MM.1S (cell line): ENCODE results near the gene ADAM11.

ENCODE experiments used
- DNase-seq: peaks from one replicate; pipeline ENCODE4 v3.0.0-alpha.2; 2015
- H2AFZ ChIP-seq: fragments of 300-600 bp; sonication (generic); 2 replicates; pipeline ENCODE4 v1.6.0; 2016; ENCODE audit warnings: antibody characterized with exemption, low read length
- H3F3A ChIP-seq: fragments of 300-600 bp; sonication (generic); 2 replicates; pipeline ENCODE4 v1.6.1; 2016; ENCODE audit warnings: mild to moderate bottlenecking, antibody characterized with exemption, low read length, moderate library complexity, mixed read lengths; ENCODE audit not compliant: insufficient read depth
- H3K27ac ChIP-seq: fragments of 300-600 bp; sonication (generic); 2 replicates; pipeline ENCODE4 v1.5.1; 2016; ENCODE audit warnings: mild to moderate bottlenecking, low read length
- H3K27me3 ChIP-seq: fragments of 300-600 bp; sonication (generic); replicated peaks from 2 replicates; pipeline ENCODE4 v1.6.0; 2016; ENCODE audit warnings: low read length; ENCODE audit not compliant: insufficient read depth
- H3K36me3 ChIP-seq: fragments of 300-600 bp; sonication (generic); replicated peaks from 2 replicates; pipeline ENCODE4 v1.6.1; 2016; ENCODE audit warnings: mild to moderate bottlenecking, low read length, mixed read lengths; ENCODE audit not compliant: insufficient read depth
- H3K4me1 ChIP-seq: fragments of 300-600 bp; sonication (generic); 2 replicates; pipeline ENCODE4 v1.6.1; 2016; ENCODE audit warnings: low read length, mixed read lengths
- H3K4me2 ChIP-seq: fragments of 300-600 bp; sonication (generic); 2 replicates; pipeline ENCODE4 v1.6.0; 2016; ENCODE audit warnings: low read depth, low read length
- H3K4me3 ChIP-seq: fragments of 300-600 bp; sonication (generic); 2 replicates; pipeline ENCODE4 v1.5.1; 2016; ENCODE audit warnings: low read length, mixed read lengths
- H3K79me2 ChIP-seq: fragments of 300-600 bp; sonication (generic); 2 replicates; pipeline ENCODE4 v1.6.1; 2016; ENCODE audit warnings: mixed run types, low read length, mixed read lengths
- H3K9ac ChIP-seq: fragments of 300-600 bp; sonication (generic); 2 replicates; pipeline ENCODE4 v1.6.1; 2016; ENCODE audit warnings: low read length, mixed read lengths
- H3K9me2 ChIP-seq: fragments of 300-600 bp; sonication (generic); replicated peaks from 2 replicates; pipeline ENCODE4 v1.6.1; 2016; ENCODE audit warnings: mild to moderate bottlenecking, low read length, mixed read lengths; ENCODE audit not compliant: insufficient read depth
- H3K9me3 ChIP-seq: fragments of 300-600 bp; sonication (generic); replicated peaks from 2 replicates; pipeline ENCODE4 v1.6.1; 2016; ENCODE audit warnings: mild to moderate bottlenecking, low read length, mixed read lengths; ENCODE audit not compliant: insufficient read depth
- H4K20me1 ChIP-seq: fragments of 300-600 bp; sonication (generic); 2 replicates; pipeline ENCODE4 v1.6.1; 2016; ENCODE audit warnings: mild to moderate bottlenecking, low read length, moderate library complexity, mixed read lengths; ENCODE audit not compliant: insufficient read depth
- EZH2 ChIP-seq: fragments of 300-600 bp; sonication (generic); optimal IDR thresholded peaks from 2 replicates; pipeline ENCODE3; 2017; ENCODE audit warnings: low read depth, mild to moderate bottlenecking, antibody characterized with exemption, low read length, mixed read lengths
- EZH2phosphoT487 ChIP-seq: fragments of 300-600 bp; sonication (generic); IDR thresholded peaks from 2 replicates; pipeline ENCODE4 v1.6.1; 2018; ENCODE audit warnings: antibody characterized with exemption, low read length
- TF ChIP-seq, protein P1 (sequence below): fragments of 300-600 bp; sonication (generic); IDR thresholded peaks from 2 replicates; pipeline ENCODE4 v1.5.1; 2016; ENCODE audit warnings: antibody characterized with exemption, low read length, mixed read lengths

Gene ADAM11

DNA sequence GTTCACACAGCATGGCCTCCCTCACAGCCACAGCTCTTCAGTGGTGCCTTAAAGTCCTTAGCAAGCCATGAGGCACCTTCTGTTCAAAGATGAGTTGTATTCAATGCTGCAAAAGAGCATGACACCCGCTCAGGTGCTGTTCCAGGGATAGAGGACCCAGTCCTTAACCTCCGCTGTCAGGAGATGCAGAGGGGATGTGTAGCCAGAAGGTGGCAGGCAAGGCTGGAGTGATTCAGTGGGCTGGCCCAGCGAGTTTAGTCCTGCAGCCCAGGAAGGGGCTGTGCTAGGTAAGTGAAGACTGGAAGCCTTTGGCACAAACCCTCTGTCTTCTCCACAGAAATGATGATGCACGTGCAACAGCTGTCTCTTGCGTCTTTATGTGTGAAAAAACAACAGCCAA lies 25.0 kb upstream of the ADAM11 start:
- H3K79me2 ChIP-seq, result no peaks in the 10 kb centered on the region
- no peak overlapping the region for H3K4me2 ChIP-seq
- DNase-seq, result no peak
- no peaks in the 10 kb centered on the region for H3K9me3 ChIP-seq
- H3F3A ChIP-seq, result no peaks in the 10 kb centered on the region
- H3K36me3 ChIP-seq, result no peaks in the 10 kb centered on the region
- H3K9ac ChIP-seq, result no peak overlapping the region
- TF ChIP-seq EZH2phosphoT487 (no peak), EZH2 (no peak)
- TF ChIP-seq, protein P1, sequence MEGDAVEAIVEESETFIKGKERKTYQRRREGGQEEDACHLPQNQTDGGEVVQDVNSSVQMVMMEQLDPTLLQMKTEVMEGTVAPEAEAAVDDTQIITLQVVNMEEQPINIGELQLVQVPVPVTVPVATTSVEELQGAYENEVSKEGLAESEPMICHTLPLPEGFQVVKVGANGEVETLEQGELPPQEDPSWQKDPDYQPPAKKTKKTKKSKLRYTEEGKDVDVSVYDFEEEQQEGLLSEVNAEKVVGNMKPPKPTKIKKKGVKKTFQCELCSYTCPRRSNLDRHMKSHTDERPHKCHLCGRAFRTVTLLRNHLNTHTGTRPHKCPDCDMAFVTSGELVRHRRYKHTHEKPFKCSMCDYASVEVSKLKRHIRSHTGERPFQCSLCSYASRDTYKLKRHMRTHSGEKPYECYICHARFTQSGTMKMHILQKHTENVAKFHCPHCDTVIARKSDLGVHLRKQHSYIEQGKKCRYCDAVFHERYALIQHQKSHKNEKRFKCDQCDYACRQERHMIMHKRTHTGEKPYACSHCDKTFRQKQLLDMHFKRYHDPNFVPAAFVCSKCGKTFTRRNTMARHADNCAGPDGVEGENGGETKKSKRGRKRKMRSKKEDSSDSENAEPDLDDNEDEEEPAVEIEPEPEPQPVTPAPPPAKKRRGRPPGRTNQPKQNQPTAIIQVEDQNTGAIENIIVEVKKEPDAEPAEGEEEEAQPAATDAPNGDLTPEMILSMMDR, result peak; percentile 10; the same call in 1 of the 2 replicates
- no peaks in the 10 kb centered on the region for H4K20me1 ChIP-seq
- H3K9me2 ChIP-seq, result no peaks in the 10 kb centered on the region
- no peak overlapping the region for H2AFZ ChIP-seq
- H3K27me3 ChIP-seq, result no peaks in the 10 kb centered on the region
- H3K4me1 ChIP-seq, result 0 out of 2 replicates have a peak, but pooled peaks cover 4% of the 10 kb centered on the region
- H3K4me3 ChIP-seq, result no peak overlapping the region
- no peak overlapping the region for H3K27ac ChIP-seq

DNA sequence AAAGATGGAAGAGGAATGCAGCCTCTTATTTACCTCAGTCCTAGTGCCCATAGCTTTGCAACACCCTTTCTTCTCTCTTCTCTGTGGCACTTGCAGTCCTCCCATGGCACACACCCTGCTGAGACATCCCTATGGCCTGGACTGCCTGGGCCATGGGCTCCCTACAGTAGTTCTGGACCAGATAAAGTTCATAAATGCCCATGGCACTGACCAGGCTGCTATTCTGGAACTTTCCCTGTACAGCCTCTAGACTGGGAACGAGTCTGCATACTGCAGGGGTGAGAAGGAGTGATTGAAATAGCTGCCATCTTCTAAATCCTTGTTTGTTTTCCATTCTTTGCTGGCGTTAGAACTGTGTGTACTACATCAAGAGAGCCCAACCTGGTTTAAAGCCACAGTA lies 24.5 kb upstream of the ADAM11 start:
- Histone ChIP-seq H3K36me3 (no peaks in the 10 kb centered on the region), H3K4me2 (no peak overlapping the region), H4K20me1 (no peaks in the 10 kb centered on the region), H3K79me2 (no peaks in the 10 kb centered on the region), H2AFZ (no peak overlapping the region), H3K9me2 (no peaks in the 10 kb centered on the region), H3K4me1 (0 out of 2 replicates have a peak, but pooled peaks cover 4% of the 10 kb centered on the region), H3K4me3 (no peak overlapping the region), H3K9ac (no peak overlapping the region), H3K9me3 (no peaks in the 10 kb centered on the region), H3K27ac (no peak overlapping the region), H3K27me3 (no peaks in the 10 kb centered on the region), H3F3A (no peaks in the 10 kb centered on the region)
- TF ChIP-seq, protein P1, result no peak
- TF ChIP-seq EZH2 (no peak), EZH2phosphoT487 (no peak)
- DNase-seq, result no peak

DNA sequence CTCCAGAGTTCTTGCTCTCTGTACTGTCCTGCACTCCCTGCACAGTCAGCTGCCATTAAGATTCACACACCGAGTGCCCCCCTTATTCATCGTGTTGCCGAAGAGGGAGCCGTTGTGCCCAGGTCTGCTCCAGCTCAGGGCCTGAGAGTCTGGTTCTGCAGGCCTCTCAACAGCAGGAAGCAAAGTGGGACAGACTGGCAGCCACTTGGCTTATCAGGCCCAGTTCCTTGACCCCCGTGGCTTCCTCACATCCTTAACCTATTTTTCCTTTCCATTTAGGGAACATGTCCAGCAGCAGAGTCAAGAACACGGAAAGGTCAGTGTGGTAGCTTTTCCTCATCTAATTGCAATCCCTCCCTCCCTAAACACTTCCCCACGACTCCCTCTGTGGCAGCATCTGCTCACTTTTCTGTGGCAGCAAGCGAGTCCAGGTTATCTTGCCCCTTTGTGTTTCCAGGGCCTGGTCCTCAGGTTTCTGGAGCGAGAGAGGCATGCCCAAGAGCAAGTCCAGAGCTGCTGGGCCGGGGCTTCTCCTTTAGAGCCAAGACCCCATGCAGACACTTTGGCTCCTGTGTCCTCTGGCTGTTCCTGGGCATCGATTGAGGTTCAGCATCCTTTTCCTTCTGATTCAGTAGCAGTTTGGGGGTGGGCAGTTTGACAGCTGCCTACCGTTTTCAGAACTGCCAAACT lies 22.1 kb upstream of the ADAM11 start:
- Histone ChIP-seq H3F3A (no peaks in the 10 kb centered on the region), H3K9ac (no peak overlapping the region), H2AFZ (no peak overlapping the region), H3K27ac (no peak overlapping the region), H3K4me2 (no peak overlapping the region), H3K27me3 (no peaks in the 10 kb centered on the region), H3K4me1 (0 out of 2 replicates have a peak, but pooled peaks cover 4% of the 10 kb centered on the region), H3K4me3 (no peak overlapping the region), H3K9me3 (no peaks in the 10 kb centered on the region), H3K36me3 (no peaks in the 10 kb centered on the region), H3K9me2 (no peaks in the 10 kb centered on the region), H4K20me1 (no peaks in the 10 kb centered on the region), H3K79me2 (no peaks in the 10 kb centered on the region)
- no peak for DNase-seq
- no peak for TF ChIP-seq EZH2
- no peak for TF ChIP-seq EZH2phosphoT487
- TF ChIP-seq, protein P1, result no peak
